Keratinocyte (primary cell): ENCODE results near the gene MTR. TPM values are rescaled to one million over a fixed set of nuclear protein-coding genes. Genes with fewer than 3 reads are reported as not detected.

Experiments used
- DNase-seq: peaks from one replicate; pipeline ENCODE4 v3.0.0-alpha.2; 2011; ENCODE audit warnings: low read depth, missing footprints, low spot score
- FAIRE-seq: peaks from 2 replicates; lab custom pipeline; 2011; peaks lifted over from hg19 to GRCh38; lab: Jason Lieb, UNC
- H2AFZ ChIP-seq: 2 replicates; pipeline ENCODE4 v1.6.0; 2012; ENCODE audit warnings: low read length, control low read depth, inconsistent platforms; ENCODE audit not compliant: control insufficient read depth
- H3K27ac ChIP-seq: 2 replicates; pipeline ENCODE4 v1.5.1; 2011; ENCODE audit warnings: low read length; ENCODE audit not compliant: control insufficient read depth, insufficient read depth
- H3K27me3 ChIP-seq: 3 replicates; pipeline ENCODE4 v1.6.0; 2011; ENCODE audit warnings: low read length; ENCODE audit not compliant: control insufficient read depth, insufficient read depth; ENCODE audit errors: extremely low read depth
- H3K36me3 ChIP-seq, 2 experiments: 2 replicates in 1 of 2; 3 replicates in 1 of 2; pipeline ENCODE4 v1.5.1; 2011; ENCODE audit warnings: low read length in 2 of 2, mild to moderate bottlenecking in 1 of 2; ENCODE audit not compliant: control insufficient read depth in 2 of 2, insufficient read depth in 2 of 2; ENCODE audit errors: extremely low read depth in 1 of 2
- H3K4me1 ChIP-seq: 3 replicates; pipeline ENCODE4 v1.5.1; 2011; ENCODE audit warnings: low read length; ENCODE audit not compliant: control insufficient read depth, insufficient read depth; ENCODE audit errors: extremely low read depth
- H3K4me2 ChIP-seq: 3 replicates; pipeline ENCODE4 v1.6.0; 2011; ENCODE audit warnings: low read depth, low read length; ENCODE audit not compliant: control insufficient read depth, insufficient read depth; ENCODE audit errors: extremely low read depth
- H3K4me3 ChIP-seq, 3 experiments: fragments of 200-600 bp in 1 of 3; sonication (generic) in 1 of 3; 2 replicates in 2 of 3; 3 replicates in 1 of 3; pipeline ENCODE4 v1.5.1; 2011 to 2016; ENCODE audit warnings: low read length in 3 of 3, mild to moderate bottlenecking in 3 of 3, control low read depth in 2 of 3, inconsistent platforms in 1 of 3, low read depth in 1 of 3, mixed read lengths in 1 of 3, mixed run types in 1 of 3, moderate library complexity in 1 of 3; ENCODE audit not compliant: control insufficient read depth in 2 of 3, insufficient read depth in 2 of 3; ENCODE audit errors: extremely low read depth in 1 of 3
- H3K79me2 ChIP-seq: 2 replicates; pipeline ENCODE4 v1.6.0; 2012; ENCODE audit warnings: low read length; ENCODE audit not compliant: control insufficient read depth, insufficient read depth
- H3K9ac ChIP-seq: 3 replicates; pipeline ENCODE4 v1.6.0; 2011; ENCODE audit warnings: low read length; ENCODE audit not compliant: control insufficient read depth, insufficient read depth; ENCODE audit errors: extremely low read depth
- H3K9me1 ChIP-seq: 3 replicates; pipeline ENCODE4 v1.6.0; 2011; ENCODE audit warnings: low read length; ENCODE audit not compliant: control insufficient read depth, insufficient read depth; ENCODE audit errors: extremely low read depth
- H3K9me3 ChIP-seq: 2 replicates; pipeline ENCODE4 v1.5.1; 2012; ENCODE audit warnings: low read depth, low read length; ENCODE audit not compliant: control insufficient read depth
- H4K20me1 ChIP-seq: 3 replicates; pipeline ENCODE4 v1.6.0; 2011; ENCODE audit warnings: low read length; ENCODE audit not compliant: control insufficient read depth, insufficient read depth; ENCODE audit errors: extremely low read depth
- EZH2 ChIP-seq: IDR thresholded peaks from one replicate; pipeline ENCODE4 v1.6.1; 2012; ENCODE audit warnings: inconsistent platforms, mild to moderate bottlenecking, low read length, moderate library complexity
- dilution Hi-C: fragments of 300-500 bp; cut with MboI; formaldehyde crosslinking; loops from one replicate; pipeline ENCODE4 v1.7.0; 2020; ENCODE audit warnings: low sequenced_read_pairs; ENCODE audit not compliant: extremely low pct_ligation_motif_present
- polyA plus RNA-seq, 5 experiments: library from polyadenylated mRNA; depleted of rRNA in 3 of 5; stranded (reverse) in 3 of 5; stranded (forward) in 1 of 5; unstranded in 1 of 5; fragments of >200 nt; gene quantifications; 1 replicate in 1 of 5; 2 replicates in 3 of 5; 3 replicates in 1 of 5; pipeline versions ENCODE4 v1.2.1 to v1.2.3, GENCODE V29; 2011 to 2012; ENCODE audit warnings: missing spikeins in 2 of 5, low read depth in 1 of 5, low replicate concordance in 1 of 5
- TF ChIP-seq, protein P1 (sequence below), 3 experiments: IDR thresholded peaks in 1 of 3; conservative IDR thresholded peaks in 1 of 3; optimal IDR thresholded peaks in 1 of 3; 2 replicates in 2 of 3; 3 replicates in 1 of 3; pipeline versions ENCODE3 to v1.5.1; 2011; ENCODE audit warnings: low read length in 3 of 3, mild to moderate bottlenecking in 3 of 3, moderate library complexity in 2 of 3, control low read depth in 1 of 3, inconsistent platforms in 1 of 3; ENCODE audit not compliant: insufficient read depth in 2 of 3; ENCODE audit errors: extremely low read depth in 1 of 3

The MTR gene
- polyA plus RNA-seq, 1 donor (not counting 4 experiments of a cell fraction or from before 2014, with no cell fraction given), result 14.3 TPM

DNA sequence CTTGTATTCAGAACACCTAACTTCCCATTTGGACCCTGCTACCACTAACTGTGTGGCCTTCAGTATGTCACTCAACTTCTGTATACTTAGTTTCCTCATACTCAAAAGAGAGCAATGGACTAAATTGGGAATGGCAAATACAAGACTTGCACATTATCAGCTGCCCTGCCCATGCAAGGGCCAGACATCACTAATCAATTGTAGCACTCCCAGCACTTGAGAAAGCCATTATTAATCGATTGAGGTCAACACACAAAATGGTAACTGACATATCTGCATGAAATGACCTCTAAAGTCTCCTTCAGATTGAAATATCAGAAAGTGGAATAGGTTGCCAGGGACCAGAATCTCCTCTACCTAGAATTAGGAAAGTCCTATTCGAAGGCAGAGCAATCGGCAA, 149.9 kb downstream of the MTR start:
- Histone ChIP-seq H3K9ac (no peak overlapping the region), H3K79me2 (no peaks in the 10 kb centered on the region), H3K4me1 (no peaks in the 10 kb centered on the region), H4K20me1 (no peaks in the 10 kb centered on the region), H3K4me3 (no peak overlapping the region), H3K27me3 (no peaks in the 10 kb centered on the region), H3K9me1 (no peaks in the 10 kb centered on the region), H3K27ac (no peak overlapping the region), H2AFZ (no peak overlapping the region), H3K9me3 (no peaks in the 10 kb centered on the region), H3K36me3 (no peaks in the 10 kb centered on the region), H3K4me2 (no peak overlapping the region)
- DNase-seq (no peak), FAIRE-seq (no peak)
- TF ChIP-seq, protein P1, sequence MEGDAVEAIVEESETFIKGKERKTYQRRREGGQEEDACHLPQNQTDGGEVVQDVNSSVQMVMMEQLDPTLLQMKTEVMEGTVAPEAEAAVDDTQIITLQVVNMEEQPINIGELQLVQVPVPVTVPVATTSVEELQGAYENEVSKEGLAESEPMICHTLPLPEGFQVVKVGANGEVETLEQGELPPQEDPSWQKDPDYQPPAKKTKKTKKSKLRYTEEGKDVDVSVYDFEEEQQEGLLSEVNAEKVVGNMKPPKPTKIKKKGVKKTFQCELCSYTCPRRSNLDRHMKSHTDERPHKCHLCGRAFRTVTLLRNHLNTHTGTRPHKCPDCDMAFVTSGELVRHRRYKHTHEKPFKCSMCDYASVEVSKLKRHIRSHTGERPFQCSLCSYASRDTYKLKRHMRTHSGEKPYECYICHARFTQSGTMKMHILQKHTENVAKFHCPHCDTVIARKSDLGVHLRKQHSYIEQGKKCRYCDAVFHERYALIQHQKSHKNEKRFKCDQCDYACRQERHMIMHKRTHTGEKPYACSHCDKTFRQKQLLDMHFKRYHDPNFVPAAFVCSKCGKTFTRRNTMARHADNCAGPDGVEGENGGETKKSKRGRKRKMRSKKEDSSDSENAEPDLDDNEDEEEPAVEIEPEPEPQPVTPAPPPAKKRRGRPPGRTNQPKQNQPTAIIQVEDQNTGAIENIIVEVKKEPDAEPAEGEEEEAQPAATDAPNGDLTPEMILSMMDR (optimal IDR thresholded peaks at IDR 0.05 in 1 of 3, IDR thresholded peaks at IDR 0.05 in 1 of 3, conservative IDR thresholded peaks at IDR 0.05 in 1 of 3; ENCODE audit: extremely low read depth in 1 of 3, insufficient read depth in 2 of 3, low read length in 3 of 3), result no peak
- TF ChIP-seq EZH2, result no peak
- dilution Hi-C loops, result no loop called here

- Histone ChIP-seq H3K36me3 (no peaks in the 10 kb centered on the region), H3K9me3 (no peaks in the 10 kb centered on the region), H3K79me2 (no peaks in the 10 kb centered on the region), H3K27ac (no peak overlapping the region), H3K4me1 (no peaks in the 10 kb centered on the region), H3K27me3 (no peaks in the 10 kb centered on the region), H3K9ac (no peak overlapping the region), H3K9me1 (no peaks in the 10 kb centered on the region), H4K20me1 (no peaks in the 10 kb centered on the region), H2AFZ (no peak overlapping the region), H3K4me3 (no peak overlapping the region), H3K4me2 (no peak overlapping the region)
- no peak for FAIRE-seq
- no peak for DNase-seq
- dilution Hi-C loops, result no loop called here
- TF ChIP-seq, protein P1 (optimal IDR thresholded peaks at IDR 0.05 in 1 of 3, IDR thresholded peaks at IDR 0.05 in 1 of 3, conservative IDR thresholded peaks at IDR 0.05 in 1 of 3; ENCODE audit: extremely low read depth in 1 of 3, insufficient read depth in 2 of 3, low read length in 3 of 3), result no peak
- no peak for TF ChIP-seq EZH2
These were observed 152.7 kb downstream of the MTR start for GRCh38 chr1:236947794-236948193.
